Measurements from ENCODE around the gene LENG1.

LENG1 gene

DNA sequence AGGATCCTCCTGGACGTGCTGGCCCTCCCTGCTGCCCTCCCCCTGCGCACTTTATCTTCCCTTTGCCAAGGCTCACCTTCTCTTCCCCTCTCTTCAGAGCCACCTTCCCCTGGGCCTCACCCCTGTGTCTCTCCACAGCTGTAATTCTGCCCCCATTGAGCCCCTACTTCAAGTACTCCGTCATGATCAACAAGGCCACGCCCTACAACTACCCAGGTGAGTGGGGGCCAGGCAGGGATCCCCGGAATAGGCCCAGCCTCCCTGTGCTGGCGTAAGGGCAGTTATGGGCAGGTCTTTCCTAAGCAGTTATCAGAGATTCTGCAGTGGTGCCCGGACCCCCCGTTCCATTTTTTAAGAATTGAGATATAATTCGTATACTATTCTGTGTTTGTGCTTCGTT, 53.7 kb downstream of the LENG1 start:
- Mint-ChIP-seq H3K36me3 (ENCODE audit: low read depth) (peaks cover 23% of the 10 kb centered on the region), H3K9me3 (no peaks in the 10 kb centered on the region), H3K27me3 (ENCODE audit: low read depth) (no peaks in the 10 kb centered on the region)

More for the DNA sequence above, 53.7 kb downstream of the LENG1 start:
- no peak overlapping the region for H3K4me3 Mint-ChIP-seq
- H3K4me1 Mint-ChIP-seq (ENCODE audit: low read depth): peaks cover 17% of the 10 kb centered on the region
- H3K27ac Mint-ChIP-seq: no peak overlapping the region
